Caco-2 (cell line): ENCODE data around the gene CPLANE2. TPM values are rescaled to one million over a fixed set of nuclear protein-coding genes. Genes with fewer than 3 reads are reported as not detected.
"Not testable (repeated sequence)": the region's sequence is repeated elsewhere in the genome, so short reads cannot be mapped to it uniquely, and the experiment has no call there.

Source experiments
- BruUV-seq: library from RNA; stranded (reverse); fragments of 400-500 nt; replicated peaks from 2 replicates; lab custom pipeline; 2021; lab: Mats Ljungman, UMichigan
- CTCF ChIA-PET: fragments of 300-600 bp; sonication (Branson Sonifier 250); formaldehyde crosslinking; loops from one replicate; lab custom pipeline; 2022; ENCODE audit warnings: antibody characterized with exemption; lab: Charles Lee
- POLR2A ChIA-PET: fragments of 300-600 bp; sonication (Branson Sonifier 250); formaldehyde crosslinking; loops from one replicate; lab custom pipeline; 2022; ENCODE audit warnings: antibody characterized with exemption; lab: Charles Lee
- DNase-seq, 2 experiments: peaks; one replicate each; pipeline versions ENCODE4 v3.0.0 to v3.0.0-alpha.2; 2020 to 2022
- H3K27me3 ChIP-seq: replicated peaks from 2 replicates; pipeline ENCODE4 v1.6.0; 2011; ENCODE audit warnings: low read length; ENCODE audit not compliant: control insufficient read depth, insufficient read depth
- H3K36me3 ChIP-seq: 2 replicates; pipeline ENCODE4 v1.5.1; 2011; ENCODE audit warnings: low read length; ENCODE audit not compliant: control insufficient read depth, insufficient read depth
- H3K4me1 ChIP-seq: fragments of 250-450 bp; sonication (Bioruptor Pico); 2 replicates; pipeline ENCODE4 v1.5.1; 2020; ENCODE audit warnings: mild to moderate bottlenecking
- H3K4me3 ChIP-seq: 2 replicates; pipeline ENCODE4 v1.5.1; 2011; ENCODE audit warnings: low read depth, mild to moderate bottlenecking, control low read depth, low read length
- H3K9me3 ChIP-seq: fragments of 250-450 bp; sonication (Bioruptor Pico); 2 replicates; pipeline ENCODE4 v1.5.1; 2020; ENCODE audit warnings: mild to moderate bottlenecking, moderate library complexity
- H3K27ac Mint-ChIP-seq: one replicate; pipeline ENCODE4 v1.8.0; 2022; ENCODE audit warnings: mixed read lengths; ENCODE audit not compliant: unreplicated experiment
- H3K27me3 Mint-ChIP-seq: one replicate; pipeline ENCODE4 v1.8.0; 2022; ENCODE audit warnings: mixed read lengths; ENCODE audit not compliant: insufficient read depth, unreplicated experiment
- H3K36me3 Mint-ChIP-seq: one replicate; pipeline ENCODE4 v1.8.0; 2022; ENCODE audit warnings: mild to moderate bottlenecking, mixed read lengths; ENCODE audit not compliant: insufficient read depth, unreplicated experiment
- H3K4me1 Mint-ChIP-seq: one replicate; pipeline ENCODE4 v1.8.0; 2022; ENCODE audit warnings: low read depth, mixed read lengths; ENCODE audit not compliant: unreplicated experiment
- H3K4me3 Mint-ChIP-seq: one replicate; pipeline ENCODE4 v1.8.0; 2022; ENCODE audit warnings: mild to moderate bottlenecking, moderate library complexity, mixed read lengths; ENCODE audit not compliant: unreplicated experiment
- H3K9me3 Mint-ChIP-seq: one replicate; pipeline ENCODE4 v1.8.0; 2022; ENCODE audit warnings: mixed read lengths; ENCODE audit not compliant: unreplicated experiment
- CTCF ChIP-seq, 2 experiments: fragments of 200-600 bp in 1 of 2; IDR thresholded peaks; 1 replicate in 1 of 2; 2 replicates in 1 of 2; pipeline versions ENCODE4 v1.5.1 to v1.8.0; 2011 to 2022; ENCODE audit warnings: antibody characterized with exemption in 1 of 2, control low read depth in 1 of 2, inconsistent platforms in 1 of 2, low read depth in 1 of 2, low read length in 1 of 2, mild to moderate bottlenecking in 1 of 2, moderate library complexity in 1 of 2; ENCODE audit not compliant: insufficient read depth in 1 of 2, severe bottlenecking in 1 of 2, unreplicated experiment in 1 of 2
- intact Hi-C: fragments of 100-400 bp; cut with micrococcal nuclease; formaldehyde crosslinking; loops from one replicate; pipeline ENCODE4 v1.10.0; 2022; ENCODE audit not compliant: unreplicated experiment
- total RNA-seq: library from RNA; stranded (reverse); gene quantifications from 2 replicates; pipeline ENCODE4 v1.2.3, GENCODE V29; 2022

CPLANE2 gene
- total RNA-seq, 1 experiment from 2014 or later: 4.2 TPM

GRCh38 chr1:16247441-16247840 is 10.5 kb upstream of the CPLANE2 start:
- Mint-ChIP-seq H3K27me3 (no peaks in the 10 kb centered on the region), H3K36me3 (peaks cover 27% of the 10 kb centered on the region), H3K9me3 (no peaks in the 10 kb centered on the region), H3K4me1 (no peaks in the 10 kb centered on the region), H3K27ac (no peak overlapping the region), H3K4me3 (no peak overlapping the region)
- H3K27me3 ChIP-seq: no peaks in the 10 kb centered on the region
- DNase-seq: no peak
- ChIA-PET POLR2A (no interaction called here), CTCF (interaction anchor here (0.6 kb wide), 1 partner anchor 161 kb away, joined by 3 read pairs; no protein-coding TSS in a partner anchor)
- BruUV-seq: no TSS peak
- H3K36me3 ChIP-seq: no peaks in the 10 kb centered on the region
- no peak overlapping the region for H3K4me3 ChIP-seq
- no peak for TF ChIP-seq CTCF (IDR thresholded peaks at IDR 0.05; ENCODE audit: insufficient read depth in 1 of 2, low read depth in 1 of 2, low read length in 1 of 2, severe bottlenecking in 1 of 2, unreplicated experiment in 1 of 2)
- intact Hi-C loops: no loop called here
- H3K9me3 ChIP-seq: no peaks in the 10 kb centered on the region
- no peaks in the 10 kb centered on the region for H3K4me1 ChIP-seq

GRCh38 chr1:16246961-16247360 is 10.0 kb upstream of the CPLANE2 start:
- no TSS peak for BruUV-seq
- H3K4me3 Mint-ChIP-seq: no peak overlapping the region

GRCh38 chr1:16246239-16246638 is 9.3 kb upstream of the CPLANE2 start:
- H3K4me3 Mint-ChIP-seq, H3K27ac Mint-ChIP-seq, intact Hi-C loops, H3K4me1 Mint-ChIP-seq, H3K36me3 ChIP-seq, H3K27me3 Mint-ChIP-seq, POLR2A ChIA-PET, H3K4me3 ChIP-seq, H3K9me3 ChIP-seq, H3K27me3 ChIP-seq, H3K4me1 ChIP-seq, CTCF ChIA-PET, BruUV-seq, H3K9me3 Mint-ChIP-seq, DNase-seq: not testable (repeated sequence)
- peaks cover 27% of the 10 kb centered on the region for H3K36me3 Mint-ChIP-seq

More at GRCh38 chr1:16246961-16247360, 10.0 kb upstream of the CPLANE2 start:
- H3K36me3 ChIP-seq: no peaks in the 10 kb centered on the region
- H3K4me1 ChIP-seq: no peaks in the 10 kb centered on the region
- Mint-ChIP-seq H3K27me3 (no peaks in the 10 kb centered on the region), H3K4me1 (no peaks in the 10 kb centered on the region), H3K36me3 (peaks cover 27% of the 10 kb centered on the region), H3K9me3 (no peaks in the 10 kb centered on the region), H3K27ac (no peak overlapping the region)
- intact Hi-C loops: no loop called here
- TF ChIP-seq CTCF (IDR thresholded peaks at IDR 0.05; ENCODE audit: insufficient read depth in 1 of 2, low read depth in 1 of 2, low read length in 1 of 2, severe bottlenecking in 1 of 2, unreplicated experiment in 1 of 2): no peak
- POLR2A ChIA-PET: no interaction called here
- no peaks in the 10 kb centered on the region for H3K27me3 ChIP-seq
- H3K9me3 ChIP-seq: no peaks in the 10 kb centered on the region
- CTCF ChIA-PET: no interaction called here
- no peak for DNase-seq
- no peak overlapping the region for H3K4me3 ChIP-seq
